ENCODE measurements around the gene B4GALT1.

B4GALT1 gene

GRCh38 chr9:33196736-33197135 lies 29.6 kb upstream of the B4GALT1 start:
- ATAC-seq (ENCODE audit: low read depth): no peak

GRCh38 chr9:33193818-33194217 lies 26.7 kb upstream of the B4GALT1 start:
- H3K4me1 ChIP-seq (ENCODE audit: insufficient read depth, poor library complexity, severe bottlenecking): peaks cover 4% of the 10 kb centered on the region
- H3K9me3 ChIP-seq (ENCODE audit: severe bottlenecking): no peaks in the 10 kb centered on the region
- peak overlapping the region; percentile 66 for H3K27ac ChIP-seq (ENCODE audit: poor library complexity, severe bottlenecking)
- ATAC-seq (ENCODE audit: low read depth) (peak; percentile 95), DNase-seq (ENCODE audit: low spot score) (no peak)
- no peaks in the 10 kb centered on the region for H3K36me3 ChIP-seq (ENCODE audit: low read depth)
- TF ChIP-seq CTCF (IDR thresholded peaks at IDR 0.05; ENCODE audit: poor library complexity, severe bottlenecking): no peak
- H3K27me3 ChIP-seq (ENCODE audit: insufficient read depth, poor library complexity, severe bottlenecking): no peaks in the 10 kb centered on the region
- no peak overlapping the region for H3K4me3 ChIP-seq (ENCODE audit: severe bottlenecking)

More at GRCh38 chr9:33196736-33197135, 29.6 kb upstream of the B4GALT1 start:
- no peak for TF ChIP-seq CTCF (IDR thresholded peaks at IDR 0.05; ENCODE audit: poor library complexity, severe bottlenecking)
- no peaks in the 10 kb centered on the region for H3K36me3 ChIP-seq (ENCODE audit: low read depth)
- H3K9me3 ChIP-seq (ENCODE audit: severe bottlenecking): no peaks in the 10 kb centered on the region
- no peak for DNase-seq (ENCODE audit: low spot score)
- H3K27ac ChIP-seq (ENCODE audit: poor library complexity, severe bottlenecking): no peak overlapping the region
- no peak overlapping the region for H3K4me3 ChIP-seq (ENCODE audit: severe bottlenecking)
- H3K27me3 ChIP-seq (ENCODE audit: insufficient read depth, poor library complexity, severe bottlenecking): no peaks in the 10 kb centered on the region
- H3K4me1 ChIP-seq (ENCODE audit: insufficient read depth, poor library complexity, severe bottlenecking): peaks cover 4% of the 10 kb centered on the region

GRCh38 chr9:33192493-33193255 lies 25.5 kb upstream of the B4GALT1 start:
- Histone ChIP-seq H3K9me3 (ENCODE audit: severe bottlenecking) (no peaks in the 10 kb centered on the region), H3K4me3 (ENCODE audit: severe bottlenecking) (no peak overlapping the region), H3K27me3 (ENCODE audit: insufficient read depth, poor library complexity, severe bottlenecking) (no peaks in the 10 kb centered on the region), H3K36me3 (ENCODE audit: low read depth) (no peaks in the 10 kb centered on the region), H3K27ac (ENCODE audit: poor library complexity, severe bottlenecking) (peak overlapping the region; percentile 66), H3K4me1 (ENCODE audit: insufficient read depth, poor library complexity, severe bottlenecking) (peaks cover 5% of the 10 kb centered on the region)
- ATAC-seq (ENCODE audit: low read depth) (no peak), DNase-seq (ENCODE audit: low spot score) (no peak)
- no peak for TF ChIP-seq CTCF (IDR thresholded peaks at IDR 0.05; ENCODE audit: poor library complexity, severe bottlenecking)

- Histone ChIP-seq H3K9me3 (ENCODE audit: severe bottlenecking) (no peaks in the 10 kb centered on the region), H3K36me3 (ENCODE audit: low read depth) (no peaks in the 10 kb centered on the region), H3K27me3 (ENCODE audit: insufficient read depth, poor library complexity, severe bottlenecking) (no peaks in the 10 kb centered on the region), H3K27ac (ENCODE audit: poor library complexity, severe bottlenecking) (no peak overlapping the region), H3K4me1 (ENCODE audit: insufficient read depth, poor library complexity, severe bottlenecking) (peaks cover 30% of the 10 kb centered on the region), H3K4me3 (ENCODE audit: severe bottlenecking) (no peak overlapping the region)
- no peak for TF ChIP-seq CTCF (IDR thresholded peaks at IDR 0.05; ENCODE audit: poor library complexity, severe bottlenecking)
- ATAC-seq (ENCODE audit: low read depth): no peak
- DNase-seq (ENCODE audit: low spot score): no peak
These were observed 23.0 kb upstream of the B4GALT1 start for GRCh38 chr9:33190021-33190705.

Data from RWPE2 (cell line).